SU-DHL-6 (cell line): ENCODE data around the gene KRT38.

Experiments used
- H2AFZ ChIP-seq: fragments of 200-600 bp; sonication (generic); 2 replicates; pipeline ENCODE4 v1.6.1; 2014; ENCODE audit warnings: low read depth, mild to moderate bottlenecking, moderate library complexity, mixed read lengths, antibody characterized with exemption, low read length; ENCODE audit not compliant: severe bottlenecking
- H3F3A ChIP-seq: fragments of 200-600 bp; shearing (Covaris generic); 2 replicates; pipeline ENCODE4 v1.6.0; 2016; ENCODE audit warnings: antibody characterized with exemption, mild to moderate bottlenecking; ENCODE audit not compliant: insufficient read depth
- H3K27ac ChIP-seq: fragments of 200-600 bp; sonication (generic); 2 replicates; pipeline ENCODE4 v1.5.1; 2016; ENCODE audit warnings: low read depth, mild to moderate bottlenecking, low read length, moderate library complexity, mixed read lengths
- H3K27me3 ChIP-seq: fragments of 200-600 bp; sonication (generic), shearing (Covaris generic); 2 replicates; pipeline ENCODE4 v1.6.0; 2014; ENCODE audit warnings: mild to moderate bottlenecking, low read length
- H3K36me3 ChIP-seq: fragments of 200-600 bp; sonication (generic); 2 replicates; pipeline ENCODE4 v1.6.1; 2014; ENCODE audit warnings: mild to moderate bottlenecking, low read length, mixed read lengths
- H3K4me2 ChIP-seq: fragments of 300-600, 200-600 bp; shearing (Covaris generic), sonication (generic); 2 replicates; pipeline ENCODE4 v1.6.0; 2014; ENCODE audit warnings: low read length, low read depth, mild to moderate bottlenecking; ENCODE audit not compliant: poor library complexity, severe bottlenecking
- H3K4me3 ChIP-seq: fragments of 200-600 bp; sonication (generic); 2 replicates; pipeline ENCODE4 v1.5.1; 2014; ENCODE audit warnings: antibody characterized with exemption, low read length, mild to moderate bottlenecking, mixed read lengths; ENCODE audit not compliant: insufficient read depth, poor library complexity, severe bottlenecking
- H3K79me2 ChIP-seq: fragments of 200-600 bp; sonication (generic); 2 replicates; pipeline ENCODE4 v1.6.1; 2014; ENCODE audit warnings: mild to moderate bottlenecking, low read length, moderate library complexity; ENCODE audit not compliant: insufficient read depth
- H3K9ac ChIP-seq: fragments of 200-600 bp; sonication (generic); 2 replicates; pipeline ENCODE4 v1.7.0; 2014; ENCODE audit warnings: mild to moderate bottlenecking, low read length
- H3K9me2 ChIP-seq: fragments of 200-600 bp; sonication (generic); replicated peaks from 2 replicates; pipeline ENCODE4 v1.6.1; 2014; ENCODE audit warnings: low read length; ENCODE audit not compliant: insufficient read depth
- H3K9me3 ChIP-seq: fragments of 200-600 bp; sonication (generic); 2 replicates; pipeline ENCODE4 v1.6.1; 2014; ENCODE audit warnings: low read length, mixed read lengths; ENCODE audit not compliant: insufficient read depth
- H4K20me1 ChIP-seq: fragments of 200-600 bp; sonication (generic); 2 replicates; pipeline ENCODE4 v1.6.1; 2014; ENCODE audit warnings: low read depth, mild to moderate bottlenecking, antibody characterized with exemption, low read length, moderate library complexity, mixed read lengths
- EZH2phosphoT487 ChIP-seq: fragments of 200-600 bp; sonication (generic), shearing (Covaris generic); conservative IDR thresholded peaks from 2 replicates; pipeline ENCODE4 v1.6.1; 2018; ENCODE audit warnings: mild to moderate bottlenecking, antibody characterized with exemption, low read length, moderate library complexity, mixed read lengths
- TF ChIP-seq, protein P1 (sequence below): fragments of 200-600 bp; sonication (generic); IDR thresholded peaks from one replicate; pipeline ENCODE4 v1.5.1; 2017; ENCODE audit warnings: antibody characterized with exemption, mild to moderate bottlenecking, low read length, moderate library complexity; ENCODE audit not compliant: insufficient read depth, poor library complexity, severe bottlenecking

KRT38 gene

DNA sequence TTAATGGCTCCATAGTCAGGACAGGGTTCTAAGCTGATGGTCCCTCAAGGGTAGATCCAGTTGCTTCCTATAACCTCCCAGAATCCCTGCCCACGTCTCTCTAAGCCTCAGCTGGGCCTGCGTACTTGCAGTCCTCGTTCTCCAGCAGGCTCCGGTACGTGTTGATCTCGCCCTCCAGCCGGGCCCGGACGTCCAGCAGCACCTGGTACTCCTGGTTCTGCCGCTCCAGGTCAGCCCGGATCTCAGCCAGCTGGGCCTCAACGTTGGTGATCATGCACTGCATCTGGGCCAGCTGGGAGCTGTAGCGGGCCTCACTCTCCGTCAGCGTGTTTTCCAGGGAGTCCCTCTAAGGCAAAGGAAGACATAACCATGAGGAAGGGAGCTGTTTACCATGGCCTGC, 21.9 kb upstream of the KRT38 start:
- Histone ChIP-seq H3K4me3 (no peak overlapping the region), H3K9ac (no peak overlapping the region), H3K9me2 (no peaks in the 10 kb centered on the region), H3K4me2 (no peak overlapping the region), H3K9me3 (no peaks in the 10 kb centered on the region), H3K27me3 (no peaks in the 10 kb centered on the region), H3K27ac (no peak overlapping the region), H3K79me2 (no peaks in the 10 kb centered on the region), H2AFZ (no peak overlapping the region), H3K36me3 (no peaks in the 10 kb centered on the region), H4K20me1 (no peaks in the 10 kb centered on the region), H3F3A (no peaks in the 10 kb centered on the region)
- TF ChIP-seq, protein P1, sequence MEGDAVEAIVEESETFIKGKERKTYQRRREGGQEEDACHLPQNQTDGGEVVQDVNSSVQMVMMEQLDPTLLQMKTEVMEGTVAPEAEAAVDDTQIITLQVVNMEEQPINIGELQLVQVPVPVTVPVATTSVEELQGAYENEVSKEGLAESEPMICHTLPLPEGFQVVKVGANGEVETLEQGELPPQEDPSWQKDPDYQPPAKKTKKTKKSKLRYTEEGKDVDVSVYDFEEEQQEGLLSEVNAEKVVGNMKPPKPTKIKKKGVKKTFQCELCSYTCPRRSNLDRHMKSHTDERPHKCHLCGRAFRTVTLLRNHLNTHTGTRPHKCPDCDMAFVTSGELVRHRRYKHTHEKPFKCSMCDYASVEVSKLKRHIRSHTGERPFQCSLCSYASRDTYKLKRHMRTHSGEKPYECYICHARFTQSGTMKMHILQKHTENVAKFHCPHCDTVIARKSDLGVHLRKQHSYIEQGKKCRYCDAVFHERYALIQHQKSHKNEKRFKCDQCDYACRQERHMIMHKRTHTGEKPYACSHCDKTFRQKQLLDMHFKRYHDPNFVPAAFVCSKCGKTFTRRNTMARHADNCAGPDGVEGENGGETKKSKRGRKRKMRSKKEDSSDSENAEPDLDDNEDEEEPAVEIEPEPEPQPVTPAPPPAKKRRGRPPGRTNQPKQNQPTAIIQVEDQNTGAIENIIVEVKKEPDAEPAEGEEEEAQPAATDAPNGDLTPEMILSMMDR: no peak
- no peak for TF ChIP-seq EZH2phosphoT487

DNA sequence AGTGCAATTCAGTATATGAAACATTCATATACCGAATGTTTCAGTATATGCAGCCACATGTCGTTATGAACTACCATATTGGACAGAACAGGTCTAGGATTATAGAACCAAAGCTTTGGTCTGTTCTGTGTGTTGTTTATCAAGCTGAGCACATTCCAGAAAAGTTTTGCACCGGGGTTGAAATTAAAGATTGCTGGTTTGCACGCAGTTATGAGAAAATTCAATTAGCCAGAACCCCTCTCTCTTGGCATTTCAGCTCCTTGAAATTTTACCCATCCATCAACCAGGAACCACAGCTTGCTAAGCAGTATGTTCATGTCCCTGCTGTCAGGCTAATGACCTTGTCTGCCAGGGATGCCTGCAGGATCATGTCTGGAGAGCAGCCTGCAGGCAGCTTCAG, 16.9 kb upstream of the KRT38 start:
- H3K36me3 ChIP-seq: no peaks in the 10 kb centered on the region
- H4K20me1 ChIP-seq: no peaks in the 10 kb centered on the region
- H3K27ac ChIP-seq: no peak overlapping the region
- H3F3A ChIP-seq: no peaks in the 10 kb centered on the region
- H3K9me2 ChIP-seq: no peaks in the 10 kb centered on the region
- no peak for TF ChIP-seq EZH2phosphoT487
- TF ChIP-seq, protein P1: no peak
- no peak overlapping the region for H3K4me3 ChIP-seq
- no peak overlapping the region for H2AFZ ChIP-seq
- H3K79me2 ChIP-seq: no peaks in the 10 kb centered on the region
- no peaks in the 10 kb centered on the region for H3K27me3 ChIP-seq
- H3K9ac ChIP-seq: no peak overlapping the region
- H3K9me3 ChIP-seq: no peaks in the 10 kb centered on the region
- H3K4me2 ChIP-seq: no peak overlapping the region

DNA sequence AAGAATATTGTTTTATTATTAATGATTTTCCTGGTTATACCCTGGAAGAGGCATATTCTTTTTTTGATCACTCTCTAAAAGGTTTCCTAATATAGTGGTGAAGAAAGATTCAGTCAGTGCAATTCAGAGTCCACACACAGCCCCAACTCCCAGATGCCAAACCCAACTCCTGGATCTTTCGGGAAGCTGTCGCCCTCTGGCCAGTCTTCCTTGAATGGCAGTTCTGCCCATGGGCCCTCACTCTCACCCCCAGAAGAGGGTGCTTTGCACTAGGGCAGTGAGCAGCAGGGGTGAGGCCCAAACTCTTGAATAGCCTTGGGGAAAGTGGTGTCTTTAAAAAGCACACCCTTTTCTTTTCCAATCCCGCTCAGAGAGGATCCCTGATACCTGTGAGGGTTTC, 15.4 kb upstream of the KRT38 start:
- Histone ChIP-seq H3K27ac (no peak overlapping the region), H3K4me3 (no peak overlapping the region), H3K36me3 (no peaks in the 10 kb centered on the region), H4K20me1 (no peaks in the 10 kb centered on the region), H3K9ac (no peak overlapping the region), H3K4me2 (no peak overlapping the region), H3K79me2 (no peaks in the 10 kb centered on the region), H3K9me3 (no peaks in the 10 kb centered on the region), H3F3A (no peaks in the 10 kb centered on the region), H2AFZ (no peak overlapping the region), H3K9me2 (no peaks in the 10 kb centered on the region), H3K27me3 (no peaks in the 10 kb centered on the region)
- no peak for TF ChIP-seq EZH2phosphoT487
- TF ChIP-seq, protein P1: no peak
